Nephron (organoid): ENCODE results near the gene BTNL2.
A peak's percentile ranks its signal among the peaks of the same experiment; 100 is the strongest.

Experiments
- H3K27ac Mint-ChIP-seq, 3 experiments: 2 replicates each; pipeline ENCODE4 v1.8.0; 2020; ENCODE audit warnings: mixed read lengths in 3 of 3, mild to moderate bottlenecking in 2 of 3, moderate library complexity in 1 of 3
- H3K27me3 Mint-ChIP-seq: 2 replicates; pipeline ENCODE4 v1.8.0; 2021; ENCODE audit warnings: low read depth, mild to moderate bottlenecking, moderate library complexity, mixed read lengths
- H3K36me3 Mint-ChIP-seq: 2 replicates; pipeline ENCODE4 v1.8.0; 2020; ENCODE audit warnings: low read depth, mixed read lengths
- H3K4me1 Mint-ChIP-seq: 2 replicates; pipeline ENCODE4 v1.8.0; 2020; ENCODE audit warnings: mixed read lengths
- H3K4me3 Mint-ChIP-seq, 3 experiments: 2 replicates each; pipeline ENCODE4 v1.8.0; 2020; ENCODE audit warnings: mild to moderate bottlenecking in 3 of 3, mixed read lengths in 3 of 3, moderate library complexity in 2 of 3
- H3K9me3 Mint-ChIP-seq: 2 replicates; pipeline ENCODE4 v1.8.0; 2020; ENCODE audit warnings: mixed read lengths
- CTCF ChIP-seq, 3 experiments: fragments of 200-600 bp; sonication (generic); IDR thresholded peaks; one replicate each; pipeline ENCODE4 v1.5.0; 2021; ENCODE audit warnings: antibody characterized with exemption in 3 of 3; ENCODE audit not compliant: unreplicated experiment in 3 of 3

The BTNL2 gene

DNA sequence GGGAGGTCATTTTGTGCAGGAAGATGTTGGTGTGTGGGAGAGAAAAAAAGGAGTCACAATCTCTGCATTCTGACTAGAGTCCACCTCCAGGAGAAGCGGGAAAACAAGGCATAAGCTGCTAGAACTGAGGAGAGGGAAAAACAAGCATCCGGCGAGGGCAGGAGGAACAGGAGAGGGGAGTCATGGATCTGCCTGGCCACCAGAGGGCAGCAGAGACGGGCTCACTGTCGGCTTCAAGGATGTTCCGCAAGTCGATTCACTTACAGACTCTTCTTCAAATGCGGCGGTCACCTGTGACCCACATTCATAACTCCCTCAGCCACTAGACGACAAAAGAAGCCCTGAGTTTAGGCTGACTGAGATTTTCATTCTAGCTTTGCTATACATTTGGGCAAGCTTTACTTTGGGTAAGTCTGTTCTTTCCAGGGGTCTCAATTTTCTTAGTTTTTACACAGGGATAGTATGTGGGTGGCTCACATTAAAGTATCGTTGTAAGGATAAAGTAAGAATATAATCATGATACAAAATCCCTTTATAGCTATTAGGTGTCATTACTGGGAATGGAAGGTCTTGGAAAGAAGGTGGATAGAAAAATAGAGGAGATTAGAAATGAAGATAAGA, 6.6 kb upstream of the BTNL2 start:
- no peaks in the 10 kb centered on the region for H3K9me3 Mint-ChIP-seq

DNA sequence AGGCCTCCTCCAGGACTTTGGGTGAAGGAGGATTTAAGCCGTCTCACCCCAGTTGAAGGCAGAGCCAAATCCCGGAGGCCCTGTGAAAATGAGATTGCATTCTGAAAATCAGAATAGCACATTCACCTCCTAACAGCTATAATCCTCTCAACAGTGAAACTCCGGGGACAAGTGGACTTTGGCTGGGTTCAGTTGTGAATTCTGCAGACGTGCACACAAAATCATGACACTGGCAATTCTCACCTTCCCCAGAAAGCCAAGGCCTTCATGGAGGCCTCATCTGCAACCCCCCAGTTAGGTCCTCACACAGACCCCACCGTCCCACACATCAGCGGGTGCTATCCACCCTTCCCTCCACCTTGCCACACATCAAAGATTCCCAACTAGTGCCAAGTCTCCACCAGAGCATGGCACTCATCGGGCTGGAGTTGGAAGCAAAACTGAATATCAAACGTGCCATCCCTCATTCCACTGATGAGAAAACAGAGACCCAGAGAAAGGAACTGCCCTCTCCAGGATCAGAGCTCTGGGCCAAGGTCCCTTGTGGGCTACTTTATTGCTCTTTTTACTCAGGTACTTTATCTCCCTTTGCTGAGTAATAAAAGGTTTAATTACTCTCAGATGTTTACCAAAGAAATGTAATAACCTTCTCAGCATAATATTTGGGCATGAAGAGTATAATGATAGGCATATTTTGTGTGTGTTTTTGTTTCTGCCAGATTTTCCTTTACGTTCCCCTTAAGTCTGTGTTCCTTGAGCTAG, 4.8 kb upstream of the BTNL2 start:
- TF ChIP-seq CTCF (IDR thresholded peaks at IDR 0.05; ENCODE audit: unreplicated experiment in 3 of 3): no peak
- no peaks in the 10 kb centered on the region for H3K36me3 Mint-ChIP-seq
- peaks cover 5% of the 10 kb centered on the region for H3K4me1 Mint-ChIP-seq
- H3K9me3 Mint-ChIP-seq: no peaks in the 10 kb centered on the region
- H3K4me3 Mint-ChIP-seq: no peak overlapping the region
- H3K27ac Mint-ChIP-seq: no peak overlapping the region
- peaks cover 68% of the 10 kb centered on the region for H3K27me3 Mint-ChIP-seq

More for the DNA sequence above, 6.6 kb upstream of the BTNL2 start:
- Mint-ChIP-seq H3K27me3 (peaks cover 62% of the 10 kb centered on the region), H3K4me3 (peak overlapping the region in 1 of 3 experiments; percentile 4), H3K36me3 (no peaks in the 10 kb centered on the region), H3K27ac (no peak overlapping the region), H3K4me1 (peaks cover 5% of the 10 kb centered on the region)
- peak; percentile 90 to 91 (median 90) for TF ChIP-seq CTCF (IDR thresholded peaks at IDR 0.05; ENCODE audit: unreplicated experiment in 3 of 3)

DNA sequence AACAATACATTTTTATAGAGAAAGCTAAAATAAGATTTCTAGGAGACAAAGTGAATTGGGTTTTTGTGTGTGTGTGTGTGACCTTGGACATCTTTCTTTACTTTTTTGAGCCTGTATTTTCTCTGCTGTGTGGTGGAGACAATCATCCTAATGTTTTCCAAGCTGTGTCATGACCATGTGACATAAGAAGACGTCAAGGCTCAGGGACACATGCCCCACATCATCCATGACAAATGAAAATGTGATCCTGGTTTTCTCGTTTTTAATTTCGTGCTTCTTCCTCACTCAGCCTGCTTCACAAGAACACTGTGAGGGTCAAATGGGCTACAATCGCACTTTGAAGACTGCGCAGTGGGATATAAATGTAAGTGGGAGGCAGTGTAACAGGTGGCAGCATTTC, 3.9 kb upstream of the BTNL2 start:
- H3K4me3 Mint-ChIP-seq: no peak overlapping the region

DNA sequence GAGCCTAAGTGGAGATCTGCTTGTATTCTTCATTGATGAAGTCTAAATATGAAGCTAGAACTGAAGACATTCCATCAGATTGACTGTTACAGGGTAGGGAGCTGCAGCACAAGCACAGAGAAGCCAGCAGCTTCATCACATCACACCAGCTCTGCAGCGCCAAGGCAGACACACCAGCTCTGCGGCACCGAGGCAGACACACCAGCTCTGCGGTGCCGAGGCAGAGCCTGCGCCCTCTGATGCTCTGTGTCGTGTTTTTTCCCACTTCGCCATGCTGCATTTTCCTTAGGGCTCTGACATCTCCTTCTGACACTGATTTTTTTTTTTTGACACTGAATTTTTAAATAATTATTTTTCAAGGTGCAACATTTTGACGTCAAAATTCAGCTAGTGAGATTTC, 784 bp downstream of the BTNL2 start:
- Mint-ChIP-seq H3K4me1 (no peaks in the 10 kb centered on the region), H3K27me3 (peaks cover 51% of the 10 kb centered on the region), H3K27ac (no peak overlapping the region), H3K36me3 (no peaks in the 10 kb centered on the region), H3K4me3 (no peak overlapping the region), H3K9me3 (no peaks in the 10 kb centered on the region)
- TF ChIP-seq CTCF (IDR thresholded peaks at IDR 0.05; ENCODE audit: unreplicated experiment in 3 of 3): no peak

More for the DNA sequence above, 3.9 kb upstream of the BTNL2 start:
- no peaks in the 10 kb centered on the region for H3K36me3 Mint-ChIP-seq
- TF ChIP-seq CTCF (IDR thresholded peaks at IDR 0.05; ENCODE audit: unreplicated experiment in 3 of 3): no peak
- H3K9me3 Mint-ChIP-seq: no peaks in the 10 kb centered on the region
- peaks cover 5% of the 10 kb centered on the region for H3K4me1 Mint-ChIP-seq
- no peak overlapping the region for H3K27ac Mint-ChIP-seq
- peaks cover 67% of the 10 kb centered on the region for H3K27me3 Mint-ChIP-seq

DNA sequence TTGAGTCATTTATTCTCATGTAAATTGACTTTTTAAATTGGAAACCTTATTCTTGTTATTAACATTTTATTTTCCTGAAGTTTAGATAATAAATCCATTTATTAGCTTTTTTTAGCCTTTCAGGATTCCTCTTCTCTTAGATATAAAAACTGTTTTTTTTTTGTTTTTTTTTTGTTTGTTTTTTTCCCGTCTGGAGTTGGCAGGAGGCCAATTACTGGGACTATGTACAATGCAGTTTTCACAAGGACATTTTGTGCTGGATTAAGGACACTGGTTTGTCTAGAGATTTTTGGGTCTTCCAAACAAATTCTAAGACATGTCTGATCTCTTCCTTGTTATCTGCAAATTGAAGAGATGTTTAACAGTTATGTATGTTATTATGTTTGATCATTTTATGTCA, 1.3 kb downstream of the BTNL2 start:
- H3K27me3 Mint-ChIP-seq: peaks cover 47% of the 10 kb centered on the region
- H3K27ac Mint-ChIP-seq: no peak overlapping the region
- H3K36me3 Mint-ChIP-seq: no peaks in the 10 kb centered on the region
- H3K9me3 Mint-ChIP-seq: no peaks in the 10 kb centered on the region
- no peaks in the 10 kb centered on the region for H3K4me1 Mint-ChIP-seq
- H3K4me3 Mint-ChIP-seq: no peak overlapping the region
- TF ChIP-seq CTCF (IDR thresholded peaks at IDR 0.05; ENCODE audit: unreplicated experiment in 3 of 3): no peak

GRCh38 chr6:32402812-32403211, 4.2 kb downstream of the BTNL2 start:
- H3K4me1 Mint-ChIP-seq: no peaks in the 10 kb centered on the region
- H3K9me3 Mint-ChIP-seq: no peaks in the 10 kb centered on the region
- H3K4me3 Mint-ChIP-seq: no peak overlapping the region
- TF ChIP-seq CTCF (IDR thresholded peaks at IDR 0.05; ENCODE audit: unreplicated experiment in 3 of 3): no peak
- peaks cover 35% of the 10 kb centered on the region for H3K27me3 Mint-ChIP-seq
- no peaks in the 10 kb centered on the region for H3K36me3 Mint-ChIP-seq
- no peak overlapping the region for H3K27ac Mint-ChIP-seq
